Measurements from ENCODE around the gene CHRNA3. TPM values are rescaled to one million over a fixed set of nuclear protein-coding genes. Genes with fewer than 3 reads are reported as not detected.

Gene CHRNA3
- total RNA-seq, 2 donors from 2014 or later, result not detected

GRCh38 chr15:78630886-78631633 is 10.3 kb upstream of the CHRNA3 start:
- Histone ChIP-seq H3K9me3 (no peaks in the 10 kb centered on the region), H3K27me3 (replicated peaks; ENCODE audit: insufficient read depth) (no peaks in the 10 kb centered on the region), H3K36me3 (no peaks in the 10 kb centered on the region), H3K4me1 (ENCODE audit: control insufficient read depth in 1 of 2, low read depth in 2 of 2) (no peaks in the 10 kb centered on the region), H3K27ac (no peak overlapping the region), H3K4me3 (no peak overlapping the region)
- DNase-seq (ENCODE audit: low spot score) (no peak), ATAC-seq (ENCODE audit: insufficient number of reproducible peaks, low FRiP score, low read depth) (no peak)
- TF ChIP-seq, protein P1, sequence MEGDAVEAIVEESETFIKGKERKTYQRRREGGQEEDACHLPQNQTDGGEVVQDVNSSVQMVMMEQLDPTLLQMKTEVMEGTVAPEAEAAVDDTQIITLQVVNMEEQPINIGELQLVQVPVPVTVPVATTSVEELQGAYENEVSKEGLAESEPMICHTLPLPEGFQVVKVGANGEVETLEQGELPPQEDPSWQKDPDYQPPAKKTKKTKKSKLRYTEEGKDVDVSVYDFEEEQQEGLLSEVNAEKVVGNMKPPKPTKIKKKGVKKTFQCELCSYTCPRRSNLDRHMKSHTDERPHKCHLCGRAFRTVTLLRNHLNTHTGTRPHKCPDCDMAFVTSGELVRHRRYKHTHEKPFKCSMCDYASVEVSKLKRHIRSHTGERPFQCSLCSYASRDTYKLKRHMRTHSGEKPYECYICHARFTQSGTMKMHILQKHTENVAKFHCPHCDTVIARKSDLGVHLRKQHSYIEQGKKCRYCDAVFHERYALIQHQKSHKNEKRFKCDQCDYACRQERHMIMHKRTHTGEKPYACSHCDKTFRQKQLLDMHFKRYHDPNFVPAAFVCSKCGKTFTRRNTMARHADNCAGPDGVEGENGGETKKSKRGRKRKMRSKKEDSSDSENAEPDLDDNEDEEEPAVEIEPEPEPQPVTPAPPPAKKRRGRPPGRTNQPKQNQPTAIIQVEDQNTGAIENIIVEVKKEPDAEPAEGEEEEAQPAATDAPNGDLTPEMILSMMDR (IDR thresholded peaks at IDR 0.05), result no peak

- DNase-seq (ENCODE audit: low spot score), result no peak
Observed at GRCh38 chr15:78629716-78630065, 8.9 kb upstream of the CHRNA3 start.

DNA sequence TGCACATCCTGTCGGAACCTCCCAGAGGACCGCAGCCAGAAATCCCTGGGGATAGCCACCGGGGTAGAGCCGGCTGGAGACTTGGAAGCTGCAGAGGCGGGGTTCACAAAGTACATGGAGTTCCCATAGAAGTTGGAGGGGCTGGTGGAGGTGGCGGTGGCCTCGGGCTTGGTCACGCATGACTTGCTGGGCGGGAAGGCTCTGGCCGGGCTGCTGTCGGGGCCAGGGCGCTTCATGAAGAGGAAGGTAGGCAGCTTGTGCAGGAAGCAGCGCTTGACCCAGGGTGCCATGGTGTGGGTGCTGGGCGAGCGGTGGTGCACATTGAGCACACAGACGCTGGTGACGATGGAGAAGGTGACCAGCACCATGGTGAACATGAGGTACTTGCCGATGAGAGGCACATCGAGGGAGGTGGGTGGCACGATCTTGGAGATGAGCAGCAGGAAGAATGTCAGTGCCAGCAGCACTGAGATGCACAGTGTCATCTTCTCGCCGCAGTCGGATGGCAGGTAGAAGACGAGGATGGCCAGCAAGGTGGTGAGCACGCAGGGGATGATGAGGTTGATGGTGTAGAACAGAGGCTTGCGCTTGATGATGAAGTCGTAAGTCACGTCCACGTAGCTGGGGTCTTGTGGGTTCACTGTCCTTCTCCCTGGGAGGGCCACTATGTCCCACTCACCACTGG is 8.4 kb upstream of the CHRNA3 start:
- TF ChIP-seq, protein P1 (IDR thresholded peaks at IDR 0.05), result no peak
- DNase-seq (ENCODE audit: low spot score), result no peak
- no peak for ATAC-seq (ENCODE audit: insufficient number of reproducible peaks, low FRiP score, low read depth)

More at GRCh38 chr15:78629716-78630065, 8.9 kb upstream of the CHRNA3 start:
- TF ChIP-seq, protein P1 (IDR thresholded peaks at IDR 0.05), result no peak
- Histone ChIP-seq H3K27me3 (replicated peaks; ENCODE audit: insufficient read depth) (no peaks in the 10 kb centered on the region), H3K27ac (no peak overlapping the region), H3K4me1 (ENCODE audit: control insufficient read depth in 1 of 2, low read depth in 2 of 2) (no peaks in the 10 kb centered on the region), H3K4me3 (no peak overlapping the region), H3K36me3 (no peaks in the 10 kb centered on the region), H3K9me3 (no peaks in the 10 kb centered on the region)
- no peak for ATAC-seq (ENCODE audit: insufficient number of reproducible peaks, low FRiP score, low read depth)

GRCh38 chr15:78628227-78628626 is 7.4 kb upstream of the CHRNA3 start:
- Histone ChIP-seq H3K36me3 (no peaks in the 10 kb centered on the region), H3K4me1 (ENCODE audit: control insufficient read depth in 1 of 2, low read depth in 2 of 2) (no peaks in the 10 kb centered on the region), H3K4me3 (no peak overlapping the region), H3K27ac (no peak overlapping the region), H3K9me3 (no peaks in the 10 kb centered on the region), H3K27me3 (replicated peaks; ENCODE audit: insufficient read depth) (no peaks in the 10 kb centered on the region)
- TF ChIP-seq, protein P1 (IDR thresholded peaks at IDR 0.05), result no peak
- no peak for DNase-seq (ENCODE audit: low spot score)
- ATAC-seq (ENCODE audit: insufficient number of reproducible peaks, low FRiP score, low read depth), result no peak

More for the DNA sequence above, 8.4 kb upstream of the CHRNA3 start:
- H3K36me3 ChIP-seq, result no peaks in the 10 kb centered on the region
- H3K27me3 ChIP-seq (replicated peaks; ENCODE audit: insufficient read depth), result no peaks in the 10 kb centered on the region
- H3K27ac ChIP-seq, result no peak overlapping the region
- H3K4me3 ChIP-seq, result no peak overlapping the region
- no peaks in the 10 kb centered on the region for H3K9me3 ChIP-seq
- H3K4me1 ChIP-seq (ENCODE audit: control insufficient read depth in 1 of 2, low read depth in 2 of 2), result no peaks in the 10 kb centered on the region

DNA sequence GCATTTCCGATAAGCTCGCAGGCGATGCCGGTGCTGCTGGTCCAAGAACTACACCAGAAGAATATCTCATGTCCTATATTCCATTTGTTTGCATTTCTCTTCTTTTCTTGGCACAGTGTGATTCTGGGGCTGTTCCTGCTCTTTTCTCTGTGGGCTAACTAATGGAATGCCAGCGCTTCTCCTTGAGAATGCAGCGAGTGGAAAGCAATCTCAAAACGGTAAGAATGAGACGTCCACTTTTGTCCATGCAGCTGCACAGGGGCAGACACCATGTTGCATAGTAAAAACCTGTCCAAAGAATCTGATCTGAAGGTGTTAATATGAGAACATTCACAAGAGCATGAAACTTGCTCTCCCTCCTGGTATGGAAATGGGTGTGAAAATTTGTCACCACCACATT is 6.6 kb upstream of the CHRNA3 start:
- DNase-seq (ENCODE audit: low spot score) (no peak), ATAC-seq (ENCODE audit: insufficient number of reproducible peaks, low FRiP score, low read depth) (no peak)
- no peak overlapping the region for H3K27ac ChIP-seq
- H3K36me3 ChIP-seq, result no peaks in the 10 kb centered on the region
- H3K9me3 ChIP-seq, result no peaks in the 10 kb centered on the region
- H3K27me3 ChIP-seq (replicated peaks; ENCODE audit: insufficient read depth), result no peaks in the 10 kb centered on the region
- H3K4me1 ChIP-seq (ENCODE audit: control insufficient read depth in 1 of 2, low read depth in 2 of 2), result no peaks in the 10 kb centered on the region
- no peak overlapping the region for H3K4me3 ChIP-seq
- TF ChIP-seq, protein P1 (IDR thresholded peaks at IDR 0.05), result no peak
